ENCODE data around the gene ABHD11.

Gene ABHD11

GRCh38 chr7:73737491-73738219 lies 947 bp downstream of the ABHD11 start:
- Histone ChIP-seq H3K4me1 (ENCODE audit: low read depth, poor library complexity, severe bottlenecking) (peaks cover 56% of the 10 kb centered on the region), H2AFZ (ENCODE audit: low read depth) (no peak overlapping the region), H3K4me3 (IDR thresholded peaks at IDR 0.05; ENCODE audit: insufficient read depth, low read depth, low read length) (no peak overlapping the region), H4K20me1 (ENCODE audit: insufficient read depth) (peaks cover 4% of the 10 kb centered on the region; the same call in 1 of the 2 replicates), H3K27ac (peak overlapping the region; percentile 85; the same call in 1 of the 2 replicates), H3K4me2 (peak overlapping the region; percentile 87), H3K36me3 (ENCODE audit: insufficient read depth) (no peaks in the 10 kb centered on the region; the same call in 1 of the 2 replicates), H3K9ac (peak overlapping the region; percentile 87; the same call in 1 of the 2 replicates), H3K79me2 (ENCODE audit: insufficient read depth, low read depth) (peaks cover 15% of the 10 kb centered on the region; the same call in 1 of the 2 replicates), H3K27me3 (ENCODE audit: insufficient read depth, low read depth) (no peaks in the 10 kb centered on the region)
- TF ChIP-seq CTCF (conservative IDR thresholded peaks at IDR 0.05; ENCODE audit: low read depth, low read length), result no peak

GRCh38 chr7:73736885-73737284 lies 1.7 kb downstream of the ABHD11 start:
- H3K4me1 ChIP-seq (ENCODE audit: low read depth, poor library complexity, severe bottlenecking), result peaks cover 56% of the 10 kb centered on the region
- H3K4me2 ChIP-seq, result no peak overlapping the region
- no peaks in the 10 kb centered on the region; the same call in 1 of the 2 replicates for H3K36me3 ChIP-seq (ENCODE audit: insufficient read depth)
- H3K4me3 ChIP-seq (IDR thresholded peaks at IDR 0.05; ENCODE audit: insufficient read depth, low read depth, low read length), result no peak overlapping the region
- no peak overlapping the region for H3K9ac ChIP-seq
- H3K79me2 ChIP-seq (ENCODE audit: insufficient read depth, low read depth), result peaks cover 15% of the 10 kb centered on the region; the same call in 1 of the 2 replicates
- H4K20me1 ChIP-seq (ENCODE audit: insufficient read depth), result peaks cover 4% of the 10 kb centered on the region; the same call in 1 of the 2 replicates
- no peaks in the 10 kb centered on the region for H3K27me3 ChIP-seq (ENCODE audit: insufficient read depth, low read depth)
- H3K27ac ChIP-seq, result no peak overlapping the region
- TF ChIP-seq CTCF (conservative IDR thresholded peaks at IDR 0.05; ENCODE audit: low read depth, low read length), result no peak
- H2AFZ ChIP-seq (ENCODE audit: low read depth), result no peak overlapping the region

- Histone ChIP-seq H3K9ac (no peak overlapping the region), H3K4me3 (IDR thresholded peaks at IDR 0.05; ENCODE audit: insufficient read depth, low read depth, low read length) (no peak overlapping the region), H3K27ac (no peak overlapping the region; the same call in 1 of the 2 replicates), H3K79me2 (ENCODE audit: insufficient read depth, low read depth) (peaks cover 15% of the 10 kb centered on the region; the same call in 1 of the 2 replicates), H2AFZ (ENCODE audit: low read depth) (no peak overlapping the region), H4K20me1 (ENCODE audit: insufficient read depth) (peaks cover 4% of the 10 kb centered on the region; the same call in 1 of the 2 replicates), H3K36me3 (ENCODE audit: insufficient read depth) (no peaks in the 10 kb centered on the region; the same call in 1 of the 2 replicates), H3K4me2 (no peak overlapping the region), H3K4me1 (ENCODE audit: low read depth, poor library complexity, severe bottlenecking) (peaks cover 44% of the 10 kb centered on the region), H3K27me3 (ENCODE audit: insufficient read depth, low read depth) (no peaks in the 10 kb centered on the region)
- TF ChIP-seq CTCF (conservative IDR thresholded peaks at IDR 0.05; ENCODE audit: low read depth, low read length), result no peak
Measured at GRCh38 chr7:73735528-73735905, 3.1 kb downstream of the ABHD11 start.

- no peak overlapping the region for H2AFZ ChIP-seq (ENCODE audit: low read depth)
- no peaks in the 10 kb centered on the region for H3K27me3 ChIP-seq (ENCODE audit: insufficient read depth, low read depth)
- no peak overlapping the region for H3K4me2 ChIP-seq
- H3K9ac ChIP-seq, result no peak overlapping the region
- H3K4me3 ChIP-seq (IDR thresholded peaks at IDR 0.05; ENCODE audit: insufficient read depth, low read depth, low read length), result no peak overlapping the region
- peaks cover 4% of the 10 kb centered on the region; the same call in 1 of the 2 replicates for H4K20me1 ChIP-seq (ENCODE audit: insufficient read depth)
- H3K4me1 ChIP-seq (ENCODE audit: low read depth, poor library complexity, severe bottlenecking), result peaks cover 37% of the 10 kb centered on the region
- H3K79me2 ChIP-seq (ENCODE audit: insufficient read depth, low read depth), result peaks cover 11% of the 10 kb centered on the region; the same call in 1 of the 2 replicates
- H3K36me3 ChIP-seq (ENCODE audit: insufficient read depth), result no peaks in the 10 kb centered on the region; the same call in 1 of the 2 replicates
- peak; percentile 88 for TF ChIP-seq CTCF (conservative IDR thresholded peaks at IDR 0.05; ENCODE audit: low read depth, low read length)
- peak overlapping the region; percentile 23; the same call in 1 of the 2 replicates for H3K27ac ChIP-seq
Measured at GRCh38 chr7:73734619-73735527, 3.7 kb downstream of the ABHD11 start.

All from KMS-11 (cell line).